ENCODE measurements around the gene ABHD4.

Gene ABHD4

DNA sequence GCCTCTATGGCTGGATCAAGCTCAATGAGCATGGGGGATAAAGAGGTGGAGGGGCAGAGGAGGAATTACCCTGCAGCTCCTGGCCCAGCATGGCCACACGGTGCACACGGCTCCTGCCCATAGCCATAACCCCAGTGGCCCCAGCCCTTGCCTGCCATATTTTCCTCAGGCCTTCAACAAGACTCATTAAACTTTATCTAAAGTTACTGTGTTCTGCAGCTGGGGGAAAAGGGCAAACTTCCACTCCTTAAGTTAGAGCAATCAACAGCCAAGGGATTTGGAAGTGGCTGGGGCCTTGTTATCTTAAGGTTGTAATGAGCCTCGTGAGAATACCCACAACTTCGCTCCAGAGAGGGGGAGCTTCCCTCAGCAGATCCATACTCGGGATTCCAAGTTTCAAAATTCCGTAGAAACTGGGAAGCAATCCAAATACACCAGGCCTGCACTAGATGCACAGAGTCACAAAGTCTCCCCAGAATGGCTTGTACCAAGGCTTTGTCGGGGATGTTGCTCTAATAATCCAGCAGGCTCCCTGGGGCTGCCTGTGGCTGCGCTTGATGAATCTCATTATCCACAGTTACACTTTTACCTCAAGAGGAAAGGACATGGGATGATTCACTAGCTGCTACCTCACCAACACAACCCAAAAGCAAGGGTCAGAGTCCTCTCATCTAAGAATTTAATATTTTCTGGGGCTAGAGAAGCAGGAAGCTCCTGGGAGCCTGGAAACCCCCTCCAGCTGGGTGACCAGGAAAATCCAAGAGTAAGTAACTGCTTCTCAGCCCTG lies 59.0 kb downstream of the ABHD4 start:
- no peak overlapping the region for H3K4me3 ChIP-seq (ENCODE audit: low read depth, low read length)
- DNase-seq: no peak
- H3K36me3 ChIP-seq: no peaks in the 10 kb centered on the region
- TF ChIP-seq, protein P1, sequence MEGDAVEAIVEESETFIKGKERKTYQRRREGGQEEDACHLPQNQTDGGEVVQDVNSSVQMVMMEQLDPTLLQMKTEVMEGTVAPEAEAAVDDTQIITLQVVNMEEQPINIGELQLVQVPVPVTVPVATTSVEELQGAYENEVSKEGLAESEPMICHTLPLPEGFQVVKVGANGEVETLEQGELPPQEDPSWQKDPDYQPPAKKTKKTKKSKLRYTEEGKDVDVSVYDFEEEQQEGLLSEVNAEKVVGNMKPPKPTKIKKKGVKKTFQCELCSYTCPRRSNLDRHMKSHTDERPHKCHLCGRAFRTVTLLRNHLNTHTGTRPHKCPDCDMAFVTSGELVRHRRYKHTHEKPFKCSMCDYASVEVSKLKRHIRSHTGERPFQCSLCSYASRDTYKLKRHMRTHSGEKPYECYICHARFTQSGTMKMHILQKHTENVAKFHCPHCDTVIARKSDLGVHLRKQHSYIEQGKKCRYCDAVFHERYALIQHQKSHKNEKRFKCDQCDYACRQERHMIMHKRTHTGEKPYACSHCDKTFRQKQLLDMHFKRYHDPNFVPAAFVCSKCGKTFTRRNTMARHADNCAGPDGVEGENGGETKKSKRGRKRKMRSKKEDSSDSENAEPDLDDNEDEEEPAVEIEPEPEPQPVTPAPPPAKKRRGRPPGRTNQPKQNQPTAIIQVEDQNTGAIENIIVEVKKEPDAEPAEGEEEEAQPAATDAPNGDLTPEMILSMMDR (IDR thresholded peaks at IDR 0.05; ENCODE audit: low read depth, low read length): no peak
- no peaks in the 10 kb centered on the region for H3K9me3 ChIP-seq (ENCODE audit: severe bottlenecking)
- no peaks in the 10 kb centered on the region for H3K27me3 ChIP-seq (ENCODE audit: insufficient read depth, low read depth, severe bottlenecking)
- no peak overlapping the region for H3K27ac ChIP-seq

DNA sequence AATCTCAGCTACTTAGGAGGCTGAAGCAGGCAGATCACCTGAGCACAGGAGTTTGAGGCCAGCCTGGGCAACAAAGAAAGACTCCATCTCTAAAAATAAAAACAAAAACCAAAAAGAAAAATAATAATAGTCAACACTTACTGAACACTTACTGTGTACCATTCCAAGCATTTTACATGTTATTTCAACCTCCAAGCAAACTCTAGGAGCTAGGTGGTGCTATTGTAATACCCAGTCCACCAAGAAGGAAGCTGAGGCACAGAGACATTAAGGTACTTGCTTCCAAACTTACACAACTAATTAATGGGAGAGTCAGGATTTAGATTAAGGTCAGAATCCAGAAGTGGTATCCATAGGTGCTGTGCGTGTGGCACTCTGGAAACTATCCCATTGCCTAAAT lies 59.8 kb downstream of the ABHD4 start:
- H3K9me3 ChIP-seq (ENCODE audit: severe bottlenecking): no peaks in the 10 kb centered on the region
- no peaks in the 10 kb centered on the region for H3K27me3 ChIP-seq (ENCODE audit: insufficient read depth, low read depth, severe bottlenecking)
- no peak for DNase-seq
- H3K36me3 ChIP-seq: no peaks in the 10 kb centered on the region
- no peak overlapping the region for H3K27ac ChIP-seq
- TF ChIP-seq, protein P1 (IDR thresholded peaks at IDR 0.05; ENCODE audit: low read depth, low read length): peak; percentile 46; the same call in 1 of the 2 replicates
- no peak overlapping the region for H3K4me3 ChIP-seq (ENCODE audit: low read depth, low read length)

DNA sequence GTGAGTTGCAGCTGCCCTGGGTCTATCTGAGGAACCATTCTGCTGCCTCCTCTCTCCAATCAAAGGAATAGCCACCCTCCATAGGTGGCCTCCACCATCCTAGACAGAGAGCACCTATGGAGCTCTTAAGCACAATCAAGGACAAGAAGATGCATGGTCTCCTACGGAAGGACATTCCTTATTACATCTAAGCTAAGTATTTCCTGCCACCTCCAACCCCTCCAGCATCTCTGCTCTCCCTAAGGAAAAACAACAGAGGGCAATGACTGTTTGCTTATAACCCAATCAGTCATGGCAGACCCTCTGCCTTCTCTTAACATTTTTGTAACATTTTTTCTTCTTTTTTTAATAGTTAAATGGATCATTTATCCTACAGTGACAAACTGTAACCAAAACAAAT lies 60.8 kb downstream of the ABHD4 start:
- no peaks in the 10 kb centered on the region for H3K9me3 ChIP-seq (ENCODE audit: severe bottlenecking)
- no peak overlapping the region for H3K27ac ChIP-seq
- no peaks in the 10 kb centered on the region for H3K36me3 ChIP-seq
- TF ChIP-seq, protein P1 (IDR thresholded peaks at IDR 0.05; ENCODE audit: low read depth, low read length): no peak
- H3K27me3 ChIP-seq (ENCODE audit: insufficient read depth, low read depth, severe bottlenecking): no peaks in the 10 kb centered on the region
- DNase-seq: no peak
- no peak overlapping the region for H3K4me3 ChIP-seq (ENCODE audit: low read depth, low read length)

DNA sequence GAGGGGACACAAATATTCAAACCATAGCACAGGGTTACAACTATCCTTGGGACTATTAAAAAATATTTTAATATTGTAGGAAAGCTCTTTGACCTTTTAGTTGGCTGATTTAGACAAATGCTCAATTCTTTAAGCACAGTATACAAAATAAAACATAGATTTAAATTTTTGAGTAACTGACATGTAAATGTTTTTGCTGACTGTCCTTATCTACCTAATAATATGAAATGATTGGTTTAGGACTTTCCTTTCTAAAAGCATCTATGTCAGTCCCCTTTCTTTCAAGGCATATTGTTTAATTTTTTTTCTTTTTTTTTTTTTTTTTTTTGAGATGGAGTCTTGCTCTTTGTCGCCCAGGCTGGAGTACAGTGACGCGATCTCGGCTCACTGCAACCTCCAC lies 62.6 kb downstream of the ABHD4 start:
- TF ChIP-seq, protein P1 (IDR thresholded peaks at IDR 0.05; ENCODE audit: low read depth, low read length): no peak
- H3K27ac ChIP-seq: no peak overlapping the region

More for the DNA sequence above, 62.6 kb downstream of the ABHD4 start:
- H3K4me3 ChIP-seq (ENCODE audit: low read depth, low read length): no peak overlapping the region
- no peaks in the 10 kb centered on the region for H3K9me3 ChIP-seq (ENCODE audit: severe bottlenecking)
- no peak for DNase-seq
- H3K27me3 ChIP-seq (ENCODE audit: insufficient read depth, low read depth, severe bottlenecking): no peaks in the 10 kb centered on the region
- H3K36me3 ChIP-seq: no peaks in the 10 kb centered on the region
